GM21737 (cell line): ENCODE measurements around the gene RRP15.
"Not testable (repeated sequence)": the region's sequence is repeated elsewhere in the genome, so short reads cannot be mapped to it uniquely, and the experiment has no call there.

Experiments used
- ATAC-seq: cut with Tn5 transposase; IDR thresholded peaks from one replicate; pipeline ENCODE4 v1.9.1; 2021; ENCODE audit warnings: mild to moderate bottlenecking, moderate library complexity; ENCODE audit not compliant: unreplicated experiment

Gene RRP15

DNA sequence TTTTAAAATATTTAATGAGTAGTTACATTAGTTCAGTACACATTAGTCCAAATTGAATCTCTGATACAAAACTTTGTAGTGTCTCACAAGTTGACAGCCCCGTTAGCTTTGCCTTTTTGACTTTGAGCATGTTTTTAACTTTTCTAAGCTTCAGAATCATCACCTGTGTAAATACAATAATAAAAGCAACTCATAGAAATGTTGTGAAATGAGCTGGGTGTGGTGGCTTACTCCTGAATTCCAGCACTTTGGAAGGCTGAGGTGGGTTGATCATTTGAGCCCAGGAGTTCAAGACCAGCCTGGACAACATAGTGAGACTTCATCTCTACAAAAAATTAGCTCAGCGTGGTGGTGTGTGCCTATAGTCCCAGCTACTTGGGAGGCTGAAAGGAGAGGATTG, 11.1 kb downstream of the RRP15 start:
- no peak for ATAC-seq

GRCh38 chr1:218297461-218297860, 12.4 kb downstream of the RRP15 start:
- ATAC-seq = no peak

GRCh38 chr1:218297867-218298266, 12.8 kb downstream of the RRP15 start:
- no peak for ATAC-seq

- ATAC-seq = no peak
These were observed 13.3 kb downstream of the RRP15 start for GRCh38 chr1:218298398-218298797.

DNA sequence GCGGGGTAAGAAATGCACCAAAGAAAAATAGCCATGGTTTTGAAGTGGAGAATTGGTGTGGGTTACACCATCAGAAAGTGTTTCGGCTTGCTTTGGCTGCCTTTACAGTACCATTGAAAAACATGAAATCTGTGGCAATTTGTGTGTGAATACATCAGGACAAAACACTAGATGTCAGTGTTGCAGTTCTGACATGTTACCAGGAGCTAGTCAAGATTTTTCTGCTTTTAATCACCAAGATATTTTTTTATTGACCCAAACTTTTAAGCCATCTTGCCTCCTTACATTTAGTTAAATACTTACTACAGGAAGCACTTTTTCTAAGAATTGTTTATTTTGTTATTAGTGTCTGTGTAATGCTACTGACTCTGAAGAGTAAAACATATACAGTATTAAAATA, 14.3 kb downstream of the RRP15 start:
- ATAC-seq = no peak

GRCh38 chr1:218301217-218301616, 16.1 kb downstream of the RRP15 start:
- ATAC-seq = no peak

DNA sequence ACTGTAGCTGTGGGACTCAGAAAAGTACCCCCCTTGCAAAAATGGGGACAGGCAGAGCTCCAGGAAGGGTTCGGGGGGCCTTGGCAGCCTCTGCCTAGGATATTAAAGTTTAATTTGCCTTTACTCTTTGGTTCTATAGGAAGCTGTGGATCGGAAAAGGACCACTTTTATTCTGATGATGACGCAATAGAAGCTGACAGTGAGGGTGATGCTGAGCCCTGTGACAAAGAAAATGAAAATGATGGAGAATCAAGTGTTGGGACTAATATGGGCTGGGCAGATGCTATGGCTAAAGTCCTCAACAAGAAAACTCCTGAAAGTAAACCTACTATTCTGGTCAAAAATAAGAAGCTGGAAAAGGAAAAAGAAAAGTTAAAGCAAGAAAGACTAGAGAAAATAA, 17.1 kb downstream of the RRP15 start:
- ATAC-seq = no peak

- ATAC-seq = no peak
These were observed 18.2 kb downstream of the RRP15 start for GRCh38 chr1:218303176-218303879.

GRCh38 chr1:218304281-218305039, 19.4 kb downstream of the RRP15 start:
- ATAC-seq = peak; percentile 78

DNA sequence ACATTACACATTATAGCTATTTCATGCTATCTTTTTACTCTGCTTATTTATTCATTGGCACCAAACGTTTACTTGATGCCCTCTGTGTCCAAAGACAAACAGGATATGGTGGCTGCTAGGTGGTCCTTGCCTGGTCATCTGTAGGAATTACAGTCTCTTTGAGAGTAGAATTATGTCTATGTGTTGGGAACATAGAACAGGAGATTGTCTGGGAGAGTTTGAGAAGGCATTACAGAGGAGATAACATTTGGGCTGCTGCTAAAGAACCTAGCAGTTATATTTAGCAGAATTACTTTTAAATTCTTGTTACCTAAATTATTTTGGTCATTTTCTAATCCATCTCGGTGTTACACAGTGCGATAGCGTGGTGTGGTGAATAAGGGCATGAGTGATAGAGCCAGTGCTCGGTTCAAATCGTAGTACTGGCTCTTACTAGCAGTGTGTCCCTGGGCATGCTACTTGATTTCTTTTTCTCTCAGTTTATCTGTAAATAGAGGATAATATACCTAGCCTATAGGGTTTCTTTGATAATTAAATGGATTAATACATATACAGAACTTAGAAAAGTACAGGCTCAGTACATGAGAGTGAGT, 20.5 kb downstream of the RRP15 start:
- no peak for ATAC-seq

GRCh38 chr1:218312509-218312908, 27.4 kb downstream of the RRP15 start:
- ATAC-seq = no peak

DNA sequence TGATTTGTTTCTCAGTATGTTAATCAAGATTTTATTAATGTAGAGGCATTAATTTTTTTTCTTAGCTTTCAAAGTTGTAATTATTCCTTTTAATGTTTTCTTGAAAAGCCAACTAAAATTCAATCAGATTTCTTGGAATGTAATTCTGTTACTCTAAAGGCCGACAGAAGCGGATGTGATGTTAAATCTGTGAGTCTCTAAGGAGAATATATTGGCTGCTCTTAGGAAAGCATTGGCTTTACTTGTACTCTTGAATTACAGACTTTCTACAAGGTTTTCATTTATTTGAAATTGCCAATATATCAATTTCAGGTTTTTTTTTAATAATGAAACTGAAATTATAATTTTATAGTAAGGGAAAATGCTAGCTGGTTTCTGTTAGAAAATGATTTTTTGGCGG, 29.2 kb downstream of the RRP15 start:
- no peak for ATAC-seq

DNA sequence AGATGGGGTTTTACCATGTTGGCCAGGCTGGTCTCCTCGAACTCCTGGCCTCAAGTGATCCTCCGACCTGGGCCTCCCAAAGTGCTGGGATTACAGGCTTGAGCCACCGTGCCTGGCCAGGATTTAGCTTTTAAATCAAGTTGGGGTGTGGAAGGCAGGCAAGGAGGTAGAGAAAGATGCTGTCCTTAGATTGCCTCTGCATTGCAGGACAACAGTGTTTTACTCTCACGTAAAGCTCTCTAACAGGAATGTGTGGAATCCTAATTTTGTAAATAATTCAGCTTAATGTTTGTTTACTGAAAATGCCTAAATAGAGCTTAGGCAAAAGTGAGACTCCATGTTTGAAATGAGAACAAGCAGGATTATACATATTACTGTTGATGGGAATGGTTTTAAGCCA, 30.5 kb downstream of the RRP15 start:
- ATAC-seq = no peak

DNA sequence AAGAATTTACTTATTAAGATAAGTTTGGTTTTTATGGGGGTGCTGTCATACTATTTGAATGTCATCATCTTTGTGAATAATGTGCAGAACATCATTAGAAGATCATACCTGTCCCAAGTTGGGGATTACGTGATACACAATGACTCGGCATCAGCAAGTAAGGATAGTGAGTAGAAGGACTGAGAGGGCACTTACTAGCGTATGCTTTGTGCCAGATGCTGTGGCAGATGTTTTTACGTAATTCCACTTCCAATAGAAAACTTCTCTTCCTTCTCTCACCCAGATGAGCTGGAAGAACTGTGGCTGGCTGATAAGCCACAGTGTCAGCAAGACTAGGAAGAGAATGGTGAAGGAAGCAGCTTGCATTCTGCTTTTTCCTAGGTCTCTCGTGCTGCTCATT, 32.0 kb downstream of the RRP15 start:
- no peak for ATAC-seq

DNA sequence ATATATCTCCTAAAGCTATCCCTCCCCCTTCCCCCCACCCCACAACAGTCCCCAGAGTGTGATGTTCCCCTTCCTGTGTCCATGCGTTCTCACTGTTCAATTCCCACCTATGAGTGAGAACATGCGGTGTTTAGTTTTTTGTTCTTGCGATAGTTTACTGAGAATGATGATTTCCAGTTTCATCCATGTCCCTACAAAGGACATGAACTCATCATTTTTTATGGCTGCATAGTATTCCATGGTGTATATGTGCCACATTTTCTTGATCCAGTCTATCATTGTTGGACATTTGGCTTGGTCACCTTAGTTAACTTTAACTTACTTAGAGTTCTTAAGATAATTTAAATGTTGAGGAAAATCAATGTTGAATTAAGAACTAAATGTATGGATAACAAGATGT, 35.1 kb downstream of the RRP15 start:
- not testable (repeated sequence) for ATAC-seq

GRCh38 chr1:218322762-218323161, 37.7 kb downstream of the RRP15 start:
- ATAC-seq = no peak

DNA sequence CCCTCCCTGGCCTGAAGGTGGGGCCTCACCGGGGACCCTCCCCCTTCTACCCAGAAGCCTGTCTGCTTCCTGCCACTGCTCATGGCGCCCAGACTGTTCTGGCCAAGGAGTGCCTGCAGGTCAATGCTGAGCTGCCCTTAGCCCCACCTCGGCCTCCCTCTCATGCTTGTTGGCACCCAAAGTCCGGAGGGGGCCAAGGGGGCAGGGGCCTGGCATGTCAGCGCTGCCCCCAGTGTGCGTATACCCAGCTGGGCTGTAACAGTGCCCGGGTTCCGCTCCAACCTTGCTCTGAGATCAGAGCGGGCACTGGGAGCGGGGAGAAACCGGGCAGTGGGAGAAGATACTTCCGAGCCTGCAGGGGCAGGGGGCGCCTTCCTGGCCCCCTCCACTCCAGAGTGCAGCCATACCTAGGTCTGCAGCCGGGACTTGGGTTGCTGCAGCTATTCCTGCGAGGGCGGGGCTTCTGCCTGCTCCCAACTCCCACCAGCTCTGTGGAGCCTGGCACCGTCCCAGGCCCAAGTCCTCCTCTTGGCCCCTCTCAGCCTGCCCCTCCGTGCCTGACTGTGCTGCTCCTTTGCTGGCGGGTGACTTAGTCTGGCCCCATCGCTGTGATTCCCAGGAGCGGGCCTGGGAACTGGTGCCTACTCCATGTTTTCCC, 38.6 kb downstream of the RRP15 start:
- no peak for ATAC-seq

DNA sequence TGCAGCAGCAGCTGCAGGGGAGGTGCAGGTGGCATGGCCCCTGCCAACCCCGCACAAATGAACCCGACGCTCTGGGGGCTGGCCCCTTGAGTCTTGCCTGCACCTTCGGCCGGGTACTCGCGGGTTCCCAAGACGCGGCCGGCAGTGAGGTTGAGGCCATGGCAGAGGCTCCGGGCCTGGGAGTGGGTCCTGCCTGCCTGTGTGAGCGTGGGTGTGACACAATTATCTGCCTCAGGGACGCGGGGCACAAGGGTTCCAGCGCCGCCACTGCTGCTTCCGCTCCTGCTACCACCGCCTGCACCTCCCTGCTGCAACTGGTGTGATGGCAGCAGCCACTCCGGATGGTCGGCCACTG, 39.1 kb downstream of the RRP15 start:
- ATAC-seq = no peak

DNA sequence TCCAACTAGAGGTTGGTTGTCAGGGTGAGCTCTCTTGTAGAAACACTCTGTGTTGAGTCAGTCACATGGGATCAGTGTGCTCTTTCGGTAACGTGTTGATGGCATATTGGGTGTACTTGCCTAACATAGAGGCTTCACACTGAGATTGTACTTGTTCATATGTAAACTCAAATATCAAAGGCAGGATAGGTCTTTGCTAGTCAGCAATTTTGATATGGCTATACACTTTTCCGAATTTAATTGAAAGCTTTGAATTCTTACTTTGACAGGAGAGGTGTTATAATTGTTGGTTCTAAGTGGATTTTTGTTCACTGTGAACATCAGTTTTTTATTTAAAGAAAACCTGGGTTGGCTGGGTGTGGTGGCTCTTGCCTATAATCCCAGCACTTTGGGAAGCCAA, 43.7 kb downstream of the RRP15 start:
- ATAC-seq = no peak

GRCh38 chr1:218330043-218330623, 45.0 kb downstream of the RRP15 start:
- ATAC-seq = peak; percentile 64

GRCh38 chr1:218332416-218332815, 47.3 kb downstream of the RRP15 start:
- no peak for ATAC-seq
